Measurements from ENCODE around the gene LDB2.

GRCh38 chr4:16772366-16772850 is 126.0 kb downstream of the LDB2 start:
- TF ChIP-seq EZH2 (IDR thresholded peaks at IDR 0.05; ENCODE audit: low read length, missing control alignments) (no peak), CTCF (conservative IDR thresholded peaks at IDR 0.05 in 1 of 2, IDR thresholded peaks at IDR 0.05 in 1 of 2; ENCODE audit: low read depth in 1 of 2, low read length in 2 of 2) (no peak)
